ENCODE data around the gene RTN4R.
A peak's percentile ranks its signal among the peaks of the same experiment; 100 is the strongest.
"Not testable (repeated sequence)": the region's sequence is repeated elsewhere in the genome, so short reads cannot be mapped to it uniquely, and the experiment has no call there.

Gene RTN4R

GRCh38 chr22:20305230-20305893 lies 37.2 kb upstream of the RTN4R start:
- DNase-seq: not testable (repeated sequence)

DNA sequence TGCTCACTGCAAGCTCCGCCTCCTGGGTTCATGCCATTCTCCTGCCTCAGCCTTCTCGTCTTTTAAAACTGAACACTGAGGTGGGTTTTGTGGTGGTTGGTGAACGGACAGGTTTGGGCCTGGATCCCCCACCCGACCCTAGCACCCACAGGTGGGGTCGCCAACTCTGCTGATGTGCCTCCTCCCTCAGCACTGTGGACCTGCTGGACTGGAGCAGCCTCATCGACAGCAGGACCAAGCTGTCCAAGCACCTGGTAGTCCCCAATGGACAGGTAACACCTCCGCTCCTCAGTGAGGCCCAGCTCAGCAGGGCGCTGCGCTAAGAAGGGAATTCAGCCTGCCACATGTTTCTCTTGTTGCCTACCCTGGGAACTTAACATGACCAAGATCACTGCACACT lies 36.5 kb upstream of the RTN4R start:
- DNase-seq: no peak

DNA sequence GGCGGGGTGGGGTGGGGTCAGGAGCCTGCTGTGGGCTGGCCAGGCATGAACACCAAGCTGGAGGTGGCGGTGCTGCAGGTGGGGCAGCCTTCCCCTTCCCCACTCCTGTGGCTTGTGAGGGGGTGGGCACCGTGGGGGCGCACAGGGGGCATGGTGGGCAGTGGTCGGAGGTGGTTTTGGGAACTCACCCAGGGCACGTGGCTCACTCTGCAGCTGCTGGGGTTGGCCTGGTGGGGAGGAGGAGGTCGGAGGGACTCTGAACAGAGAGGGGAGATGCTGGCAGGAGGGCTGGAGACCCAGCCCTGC lies 35.1 kb upstream of the RTN4R start:
- DNase-seq: not testable (repeated sequence)

DNA sequence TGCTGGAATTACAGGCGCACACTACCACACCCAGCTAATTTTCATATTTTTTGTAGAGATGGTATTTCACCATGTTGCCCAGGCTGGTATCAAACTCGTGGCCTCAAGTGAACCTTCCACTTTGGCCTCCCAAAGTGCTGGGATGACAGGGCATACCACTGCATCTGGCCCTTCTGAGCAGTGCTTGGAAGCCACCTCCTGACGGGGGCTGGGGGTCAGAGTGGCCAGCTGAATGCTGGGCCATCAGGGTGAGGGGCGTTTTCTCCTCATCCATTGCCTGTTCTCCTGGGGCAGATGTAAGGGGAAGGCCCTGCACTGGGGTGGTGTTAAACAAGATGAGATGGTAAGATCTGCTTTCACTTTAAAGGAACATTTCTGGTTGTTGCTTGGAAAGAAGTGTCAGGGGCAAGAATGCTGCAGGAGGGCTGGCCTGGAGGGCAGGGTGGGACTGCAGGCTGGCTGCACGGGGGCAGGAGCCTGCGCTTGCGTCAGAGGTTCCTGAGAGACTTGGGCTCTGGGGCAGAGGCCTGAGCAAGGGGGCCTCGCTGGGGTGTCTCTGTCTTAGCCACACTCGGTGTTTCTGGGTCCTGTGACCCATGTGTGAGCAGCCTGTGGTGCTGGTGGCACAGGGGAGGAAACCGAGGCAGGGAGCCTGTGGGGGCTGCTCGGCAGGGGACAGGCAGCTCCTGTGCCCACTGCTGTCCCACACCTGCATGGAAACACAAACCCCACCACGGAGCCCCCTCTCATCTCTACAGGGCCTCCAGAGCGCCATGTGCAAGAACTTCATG lies 34.5 kb upstream of the RTN4R start:
- DNase-seq: no peak

- DNase-seq: no peak
Observed at GRCh38 chr22:20299746-20300136, 31.6 kb upstream of the RTN4R start.

DNA sequence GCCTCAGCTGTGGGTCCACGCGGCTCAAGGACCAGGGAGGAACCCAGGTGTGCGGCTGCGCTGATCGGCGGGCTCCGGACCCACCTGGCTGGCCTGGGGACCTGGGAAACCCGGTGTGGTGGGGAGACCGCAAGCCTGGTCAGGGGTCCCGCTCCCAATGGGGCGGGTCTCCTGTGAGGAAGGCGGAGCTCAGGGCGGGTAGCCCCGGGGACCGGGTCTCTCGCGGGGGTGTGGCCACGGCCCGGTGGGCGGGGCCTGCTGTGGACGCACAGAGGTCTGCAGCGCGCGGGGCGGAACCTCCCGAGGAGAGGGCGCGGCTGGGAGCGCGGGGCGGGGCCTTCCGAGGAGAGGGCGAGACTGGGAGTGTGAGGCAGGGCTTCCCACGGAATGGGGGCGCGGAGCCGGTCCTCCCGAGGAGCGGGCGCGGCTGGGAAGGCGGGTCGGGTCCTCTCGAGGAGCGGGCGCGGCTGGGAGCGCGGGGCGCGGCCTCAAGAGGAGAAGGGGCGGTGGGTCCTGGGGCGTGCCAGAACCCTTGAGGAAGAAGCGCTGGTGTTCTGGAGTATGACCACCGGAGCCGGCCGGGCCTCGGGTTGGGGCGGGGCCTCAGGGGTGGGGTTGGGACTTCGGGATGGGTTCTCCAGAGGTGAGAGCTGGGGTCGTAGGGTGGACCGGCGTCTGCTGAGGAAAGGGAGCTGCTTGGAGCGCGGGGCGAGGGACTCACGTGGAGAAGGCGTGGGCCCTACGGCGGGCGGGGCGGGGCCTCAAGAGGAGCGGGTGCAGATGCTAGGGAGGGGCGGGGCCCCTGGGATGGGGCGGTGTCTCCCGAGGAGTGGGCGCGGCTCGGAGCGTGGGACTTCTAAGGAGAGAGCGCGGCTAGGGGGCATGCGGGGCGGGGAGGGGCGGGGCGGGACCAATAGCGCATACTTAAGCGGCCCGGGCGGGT lies 31.0 kb upstream of the RTN4R start:
- DNase-seq: peak; percentile 93

GRCh38 chr22:20298110-20298802 lies 30.1 kb upstream of the RTN4R start:
- DNase-seq: no peak

DNA sequence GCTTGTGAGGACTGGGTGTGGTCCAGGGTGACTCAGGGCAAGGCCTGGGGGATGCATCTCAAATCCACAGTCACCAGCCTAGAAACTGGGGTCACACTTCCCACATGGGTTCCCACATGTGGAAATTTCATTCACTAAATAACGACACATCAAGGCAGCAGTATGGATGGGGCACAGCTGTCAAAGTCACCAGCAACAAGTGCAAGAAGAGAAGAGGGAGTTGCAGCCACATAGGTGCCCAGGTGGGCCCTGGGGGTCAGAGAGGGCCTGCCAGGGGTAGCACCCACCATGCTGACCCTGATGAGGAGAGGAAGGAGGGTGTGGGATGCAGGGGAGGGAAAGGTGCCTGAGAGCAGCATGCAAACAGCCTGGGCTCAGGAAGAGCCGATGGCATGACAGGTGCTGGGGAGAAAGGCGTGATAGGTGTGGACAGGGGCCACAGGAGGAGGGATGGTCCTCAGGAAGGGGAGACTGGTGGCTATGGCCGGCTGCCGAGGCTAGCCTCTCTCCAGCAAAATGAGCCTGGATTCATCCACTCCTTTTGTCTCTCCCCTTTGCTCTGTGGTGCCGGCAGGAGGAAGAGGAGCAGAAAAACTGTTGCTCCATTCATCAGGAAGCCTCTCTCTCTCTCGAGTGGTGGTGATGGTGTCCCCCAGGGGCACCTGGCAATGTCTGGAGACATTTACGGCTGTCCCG lies 29.4 kb upstream of the RTN4R start:
- no peak for DNase-seq

DNA sequence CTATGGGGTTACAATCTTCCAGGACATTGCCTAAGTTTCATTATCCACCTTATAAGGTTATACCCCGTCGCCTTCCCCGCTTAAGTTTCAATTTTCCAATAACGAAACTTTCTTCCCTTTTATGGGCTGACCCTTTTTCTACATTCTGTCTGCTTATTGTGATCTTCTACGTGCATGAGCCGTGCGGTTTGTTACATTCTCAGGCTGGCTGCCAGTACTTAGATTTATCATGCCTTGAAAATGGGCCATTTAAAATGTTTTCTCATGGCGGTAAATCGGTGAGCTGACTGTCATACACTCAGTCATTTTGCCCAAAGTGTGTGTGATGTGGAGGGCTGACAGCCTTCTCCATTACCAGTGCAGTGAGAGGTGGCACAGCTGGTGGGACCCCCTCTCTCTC lies 28.5 kb upstream of the RTN4R start:
- DNase-seq: no peak

GRCh38 chr22:20295262-20296064 lies 27.3 kb upstream of the RTN4R start:
- DNase-seq: no peak

- DNase-seq: no peak
Observed at GRCh38 chr22:20292673-20293232, 24.6 kb upstream of the RTN4R start.

DNA sequence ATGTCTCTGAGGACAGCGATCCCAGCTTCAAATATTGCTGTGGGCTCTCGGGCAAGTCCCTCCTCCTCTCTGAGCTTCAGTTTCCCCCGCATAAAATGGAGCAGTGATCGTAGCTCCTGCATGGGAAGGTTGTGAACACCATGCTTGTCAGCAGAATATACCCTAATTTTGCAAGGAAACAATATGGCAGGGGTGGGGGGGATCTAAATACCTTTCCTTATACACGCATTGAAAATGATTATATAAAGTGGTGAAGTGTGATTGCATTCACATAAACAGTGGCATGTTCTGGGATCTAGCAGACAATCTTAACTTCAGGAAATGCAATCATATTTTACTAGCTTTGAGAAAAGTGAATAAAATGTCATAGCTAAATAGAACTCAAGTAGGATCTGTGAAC lies 24.0 kb upstream of the RTN4R start:
- DNase-seq: no peak

GRCh38 chr22:20291604-20292063 lies 23.5 kb upstream of the RTN4R start:
- no peak for DNase-seq

- DNase-seq: no peak
Observed at GRCh38 chr22:20291249-20291586, 23.1 kb upstream of the RTN4R start.

GRCh38 chr22:20290578-20291248 lies 22.6 kb upstream of the RTN4R start:
- no peak for DNase-seq

DNA sequence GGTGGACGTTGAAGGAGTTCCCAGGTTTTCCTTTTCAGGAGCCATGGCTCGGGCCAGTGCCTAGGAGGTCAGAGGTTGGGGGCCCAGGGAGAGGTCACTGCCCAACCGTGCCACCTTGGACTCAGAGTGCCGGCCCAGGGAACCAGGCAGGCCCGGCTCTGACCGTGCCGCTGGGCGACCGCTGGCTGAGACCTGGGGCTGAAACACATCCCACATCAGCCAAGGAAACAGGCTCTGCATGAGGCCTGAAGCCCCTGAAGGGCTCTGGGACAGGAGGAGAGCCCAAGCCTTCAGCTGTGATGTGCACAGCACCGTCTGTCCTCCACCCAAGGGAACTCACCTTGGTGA lies 21.9 kb upstream of the RTN4R start:
- no peak for DNase-seq

DNA sequence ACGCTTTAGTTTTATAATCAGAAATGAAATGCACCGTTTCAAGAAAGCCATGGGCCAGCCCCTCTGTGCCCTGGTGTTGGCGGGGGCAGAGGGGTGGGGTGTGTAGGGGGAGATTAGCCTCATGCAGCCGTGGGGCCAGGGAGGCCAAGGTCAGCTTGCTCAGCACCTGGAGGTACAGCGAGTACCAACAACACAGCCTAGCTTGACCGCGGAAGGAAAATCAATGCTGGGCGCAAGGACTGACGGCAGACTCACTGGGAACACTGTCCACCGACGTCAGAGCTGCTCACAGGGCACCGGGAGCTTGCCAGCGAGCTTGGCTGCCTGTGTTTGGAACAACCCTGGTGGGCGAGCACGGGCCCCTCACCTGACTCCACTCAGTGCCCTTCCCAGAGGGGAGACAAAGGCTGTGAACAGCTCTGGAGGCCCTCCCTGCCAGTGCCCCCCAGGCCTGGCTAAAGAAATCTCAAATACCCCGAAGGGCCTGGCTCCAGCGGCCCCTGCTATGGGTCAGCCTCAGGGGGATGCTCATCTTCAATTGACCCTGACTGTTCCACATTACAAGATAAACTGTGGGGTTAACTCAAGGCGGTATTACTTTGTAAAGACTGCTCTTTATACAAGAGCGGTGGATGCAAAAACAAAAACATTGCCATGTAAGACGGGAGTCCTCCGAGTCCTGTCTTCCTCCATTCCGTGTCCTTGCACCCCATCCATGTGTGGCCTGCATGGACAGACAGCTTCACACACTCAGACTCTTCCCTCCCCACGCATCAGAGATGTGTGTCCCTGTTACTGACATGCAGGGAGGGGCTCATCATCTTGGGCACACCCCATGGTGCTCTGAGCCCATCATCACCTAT lies 21.3 kb upstream of the RTN4R start:
- DNase-seq: not testable (repeated sequence)

- not testable (repeated sequence) for DNase-seq
Observed at GRCh38 chr22:20286784-20287423, 18.8 kb upstream of the RTN4R start.

GRCh38 chr22:20286312-20286660 lies 18.2 kb upstream of the RTN4R start:
- DNase-seq: not testable (repeated sequence)
